ENCODE measurements around the gene CD59.

- TF ChIP-seq CTCF (IDR thresholded peaks at IDR 0.05; ENCODE audit: insufficient read depth, low read length, poor library complexity, severe bottlenecking): no peak
- TF ChIP-seq EZH2phosphoT487 (conservative IDR thresholded peaks at IDR 0.05; ENCODE audit: low read length): no peak
These were observed at the start of gene CD59 for GRCh38 chr11:33736148-33736812.
